Glomerular endothelial cell (primary cell): ENCODE results near the gene ZNF598. TPM values are rescaled to one million over a fixed set of nuclear protein-coding genes. Genes with fewer than 3 reads are reported as not detected.
"Not testable (repeated sequence)": the region's sequence is repeated elsewhere in the genome, so short reads cannot be mapped to it uniquely, and the experiment has no call there.

ENCODE experiments used
- DNase-seq: peaks from one replicate; pipeline ENCODE4 v3.0.0-alpha.2; 2011; ENCODE audit warnings: low read depth, low spot score; ENCODE audit errors: extremely low read depth
- total RNA-seq: library from RNA; depleted of rRNA; stranded (reverse); fragments of >200 nt; gene quantifications from 2 replicates; pipeline ENCODE4 v1.2.3, GENCODE V29; 2015

The ZNF598 gene
- total RNA-seq, 1 donor from 2014 or later, result 83.9 TPM

GRCh38 chr16:2028620-2029220, 19.1 kb upstream of the ZNF598 start:
- no peak for DNase-seq

- DNase-seq, result no peak
Measured at GRCh38 chr16:2028146-2028545, 18.5 kb upstream of the ZNF598 start.

GRCh38 chr16:2027024-2028010, 17.7 kb upstream of the ZNF598 start:
- DNase-seq, result no peak

- no peak for DNase-seq
Measured at GRCh38 chr16:2026461-2027023, 16.9 kb upstream of the ZNF598 start, which contains the start of gene NHERF2. Gene NHERF2, plus strand, starts transcription at chr16:2026902. Its CDS starts 104 bp downstream, at chr16:2027006.

GRCh38 chr16:2025878-2026460, 16.3 kb upstream of the ZNF598 start:
- DNase-seq, result no peak

GRCh38 chr16:2025251-2025650, 15.6 kb upstream of the ZNF598 start:
- DNase-seq, result no peak

- no peak for DNase-seq
Measured at GRCh38 chr16:2024032-2024420, 14.4 kb upstream of the ZNF598 start.

GRCh38 chr16:2023092-2024031, 13.7 kb upstream of the ZNF598 start:
- no peak for DNase-seq

GRCh38 chr16:2022723-2023091, 13.1 kb upstream of the ZNF598 start:
- DNase-seq, result no peak

GRCh38 chr16:2019921-2020831, 10.6 kb upstream of the ZNF598 start:
- DNase-seq, result no peak

- DNase-seq, result no peak
Measured at GRCh38 chr16:2019518-2019920, 9.9 kb upstream of the ZNF598 start, which contains the start of gene NPW. Gene NPW, plus strand, starts transcription at chr16:2019785.

GRCh38 chr16:2016407-2016922, 6.8 kb upstream of the ZNF598 start:
- no peak for DNase-seq

- no peak for DNase-seq
Measured at GRCh38 chr16:2015947-2016208, 6.3 kb upstream of the ZNF598 start.

GRCh38 chr16:2015117-2015946, 5.7 kb upstream of the ZNF598 start:
- DNase-seq, result no peak

GRCh38 chr16:2013527-2013926, 3.9 kb upstream of the ZNF598 start:
- no peak for DNase-seq

GRCh38 chr16:2011726-2012125, 2.1 kb upstream of the ZNF598 start:
- not testable (repeated sequence) for DNase-seq

GRCh38 chr16:2009164-2009711, 383 bp downstream of the ZNF598 start:
- no peak for DNase-seq

- DNase-seq, result no peak
Measured at GRCh38 chr16:2008631-2009163, 924 bp downstream of the ZNF598 start.
